K562 (cell line): Measurements from ENCODE around the gene ESPL1. TPM values are rescaled to one million over a fixed set of nuclear protein-coding genes. Genes with fewer than 3 reads are reported as not detected.

Source experiments
- ATAC-seq: fragments of 200-7000 bp; cut with Tn5 transposase; 3 replicates; pipeline ENCODE4 v1.9.1; 2020; ENCODE audit warnings: moderate library complexity
- BruUV-seq: library from RNA; stranded (reverse); fragments of 400-500 nt; replicated peaks from 2 replicates; lab custom pipeline; 2021; lab: Mats Ljungman, UMichigan
- CTCF ChIA-PET: fragments of 300-600 bp; formaldehyde crosslinking; extraction: SDS; loops from one replicate; lab custom pipeline; 2021; ENCODE audit warnings: low intra/inter-chr PET ratio; lab: Yijun Ruan, JAX
- POLR2A ChIA-PET: fragments of 300-600, 350-650 bp; sonication (Branson Sonifier 250); formaldehyde crosslinking; extraction: SDS; loops from one replicate; lab custom pipeline; 2021; ENCODE audit warnings: antibody characterized with exemption, inconsistent platforms; lab: Yijun Ruan, JAX
- DNase-seq, 4 experiments: peaks; one replicate each; pipeline versions ENCODE4 v3.0.0 to v3.0.0-alpha.2; 2011 to 2018; ENCODE audit warnings: low spot score in 3 of 4, mixed read lengths in 3 of 4; ENCODE audit errors: extremely low read depth in 1 of 4
- FAIRE-seq: peaks from 2 replicates; lab custom pipeline; 2011; peaks lifted over from hg19 to GRCh38; lab: Jason Lieb, UNC
- H2AFZ ChIP-seq: 2 replicates; pipeline ENCODE4 v1.6.0; 2011; ENCODE audit warnings: low read depth, low read length, control low read depth, inconsistent platforms
- H3K27ac ChIP-seq: fragments of 200-600 bp; 3 replicates; pipeline ENCODE4 v1.8.0; 2011; ENCODE audit warnings: low read depth, mild to moderate bottlenecking, control low read depth, inconsistent platforms, low read length, moderate library complexity, mixed read lengths; ENCODE audit errors: extremely low read depth
- H3K27me3 ChIP-seq, 2 experiments: fragments of 300-600 bp in 1 of 2; 2 replicates in 1 of 2; 3 replicates in 1 of 2; pipeline versions ENCODE4 v1.6.0 to v1.8.0; 2011; ENCODE audit warnings: inconsistent platforms in 2 of 2, low read length in 2 of 2, mild to moderate bottlenecking in 1 of 2, mixed read lengths in 1 of 2, moderate library complexity in 1 of 2; ENCODE audit not compliant: control insufficient read depth in 2 of 2, insufficient read depth in 2 of 2
- H3K36me3 ChIP-seq: fragments of 300-600 bp; 3 replicates; pipeline ENCODE4 v1.8.0; 2011; ENCODE audit warnings: mild to moderate bottlenecking, low read length, inconsistent platforms; ENCODE audit not compliant: control insufficient read depth, insufficient read depth
- H3K4me1 ChIP-seq, 2 experiments: fragments of 200-600 bp in 1 of 2; replicated peaks in 1 of 2; 2 replicates in 1 of 2; 3 replicates in 1 of 2; pipeline versions ENCODE4 v1.5.1 to v1.8.0; 2011; ENCODE audit warnings: inconsistent platforms in 2 of 2, low read length in 2 of 2, mild to moderate bottlenecking in 1 of 2, mixed read lengths in 1 of 2, moderate library complexity in 1 of 2; ENCODE audit not compliant: control insufficient read depth in 2 of 2, insufficient read depth in 2 of 2
- H3K4me2 ChIP-seq: 2 replicates; pipeline ENCODE4 v1.6.1; 2011; ENCODE audit warnings: low read length, control low read depth, inconsistent platforms, mixed read lengths; ENCODE audit not compliant: insufficient read depth
- H3K4me3 ChIP-seq: fragments of 200-600 bp; sonication (generic), shearing (Covaris generic); 2 replicates; pipeline ENCODE4 v1.5.1; 2016; ENCODE audit warnings: control low read depth, inconsistent platforms
- H3K79me2 ChIP-seq: fragments of 200-600 bp; 3 replicates; pipeline ENCODE4 v1.8.0; 2011; ENCODE audit warnings: low read length, inconsistent platforms; ENCODE audit not compliant: control insufficient read depth, insufficient read depth
- H3K9ac ChIP-seq, 2 experiments: 2 replicates each; pipeline versions ENCODE4 v1.6.0 to v1.6.1; 2011; ENCODE audit warnings: low read depth in 2 of 2, low read length in 2 of 2, control low read depth in 1 of 2, inconsistent platforms in 1 of 2, mild to moderate bottlenecking in 1 of 2, mixed read lengths in 1 of 2; ENCODE audit not compliant: insufficient read depth in 1 of 2
- H3K9me1 ChIP-seq: one replicate; pipeline ENCODE4 v1.6.0; 2011; ENCODE audit warnings: inconsistent platforms, mild to moderate bottlenecking, low read length, moderate library complexity; ENCODE audit not compliant: control insufficient read depth, insufficient read depth
- H3K9me3 ChIP-seq: replicated peaks from 2 replicates; pipeline ENCODE4 v1.5.1; 2011; ENCODE audit warnings: low read depth, low read length, inconsistent platforms; ENCODE audit not compliant: control insufficient read depth, insufficient read depth
- H4K20me1 ChIP-seq: replicated peaks from 2 replicates; pipeline ENCODE4 v1.6.1; 2011; ENCODE audit warnings: low read length, inconsistent platforms, mixed read lengths; ENCODE audit not compliant: control insufficient read depth, insufficient read depth
- ADNP ChIP-seq: fragments of 200-800 bp; sonication (Bioruptor generic); IDR thresholded peaks from 2 replicates; pipeline ENCODE4 v1.6.1; 2016; ENCODE audit warnings: missing genetic modification characterization, missing compliant biosample characterization
- BHLHE40 ChIP-seq: IDR thresholded peaks from 2 replicates; pipeline ENCODE4 v1.6.1; 2011; ENCODE audit warnings: low read length, improper control_type of control experiment
- CTCFL ChIP-seq: IDR thresholded peaks from 2 replicates; pipeline ENCODE4 v1.6.1; 2011; ENCODE audit warnings: borderline replicate concordance, low read depth, mild to moderate bottlenecking, moderate library complexity, low read length; ENCODE audit not compliant: insufficient read depth, poor library complexity, severe bottlenecking
- E2F1 ChIP-seq: sonication (generic); formaldehyde crosslinking; IDR thresholded peaks from 2 replicates; pipeline ENCODE4 v1.8.1; 2023; ENCODE audit warnings: mild to moderate bottlenecking, missing genetic modification reagents, moderate library complexity
- FOXK2 ChIP-seq, 2 experiments: fragments of 450-650 bp; IDR thresholded peaks in 1 of 2; conservative IDR thresholded peaks in 1 of 2; 2 replicates each; pipeline ENCODE4 v1.6.1; 2016; ENCODE audit warnings: low read depth in 2 of 2, mild to moderate bottlenecking in 1 of 2
- FOXP1 ChIP-seq: sonication (generic); formaldehyde crosslinking; IDR thresholded peaks from 2 replicates; pipeline ENCODE4 v1.8.0; 2022; ENCODE audit warnings: mild to moderate bottlenecking, missing genetic modification reagents
- HES1 ChIP-seq: fragments of 450-650 bp; IDR thresholded peaks from 2 replicates; pipeline ENCODE4 v1.6.1; 2016; ENCODE audit warnings: low read depth, mild to moderate bottlenecking, moderate library complexity
- PHF8 ChIP-seq: fragments of 200-600 bp; sonication (generic); IDR thresholded peaks from 2 replicates; pipeline ENCODE4 v1.6.1; 2012; ENCODE audit warnings: mixed run types, mild to moderate bottlenecking, inconsistent platforms, low read length, moderate library complexity, borderline replicate concordance
- RHOXF2B ChIP-seq: fragments of 250-450 bp; sonication (Bioruptor Pico); conservative IDR thresholded peaks from 2 replicates; pipeline ENCODE4 v1.5.1; 2021
- TBL1XR1 ChIP-seq, 2 experiments: IDR thresholded peaks; 2 replicates each; pipeline ENCODE4 v1.6.1; 2012; ENCODE audit warnings: improper control_type of control experiment in 2 of 2, low read length in 2 of 2, mild to moderate bottlenecking in 1 of 2
- TCF7L2 ChIP-seq: fragments of 150-350 bp; IDR thresholded peaks from 2 replicates; pipeline ENCODE4 v1.6.1; 2016; ENCODE audit warnings: low read depth, mild to moderate bottlenecking, low read length, moderate library complexity
- ZNF512 ChIP-seq: IDR thresholded peaks from 2 replicates; pipeline ENCODE4 v1.6.1; 2016; ENCODE audit warnings: missing genetic modification characterization, missing compliant biosample characterization
- ZNF561 ChIP-seq: fragments of 450-650 bp; formaldehyde crosslinking; conservative IDR thresholded peaks from 2 replicates; pipeline ENCODE4 v1.4.0; 2020; ENCODE audit warnings: mild to moderate bottlenecking, moderate library complexity
- ZNF75A ChIP-seq: fragments of 450-650 bp; formaldehyde crosslinking; IDR thresholded peaks from 2 replicates; pipeline ENCODE4 v1.4.0; 2020; ENCODE audit warnings: mild to moderate bottlenecking
- ZNF764 ChIP-seq: fragments of 250-450 bp; sonication (Bioruptor Pico); IDR thresholded peaks from 2 replicates; pipeline ENCODE4 v1.4.0; 2020; ENCODE audit warnings: low read depth, mild to moderate bottlenecking, moderate library complexity
- WGBS: fragments of 100-300 bp; shearing (Covaris generic); methylation state at CpG from one replicate; pipeline ENCODE4 v1.1.6; 2016; ENCODE audit warnings: low coverage, mixed read lengths; ENCODE audit not compliant: insufficient coverage; ENCODE audit errors: missing lambda C conversion rate; 5-methylcytosine and 5-hydroxymethylcytosine counted together
- in situ Hi-C: fragments of 300-500 bp; cut with MboI; formaldehyde crosslinking; loops from 4 replicates; pipeline ENCODE4 v1.15.0; 2018; ENCODE audit warnings: inconsistent platforms, mixed read lengths
- intact Hi-C: fragments of 100-400 bp; cut with micrococcal nuclease; formaldehyde crosslinking; loops from 2 replicates; pipeline ENCODE4 v1.14.2; 2022
- polyA plus RNA-seq, 8 experiments: library from polyadenylated mRNA; depleted of rRNA in 4 of 8; stranded (reverse) in 5 of 8; unstranded in 3 of 8; fragments of >200 nt; fragmentation: Nextera tagmentation in 2 of 8; fragmentation: Illumina TruSeq in 1 of 8; extraction: Ambion mirVana in 2 of 8; extraction: Trizol in 1 of 8; gene quantifications; 2 replicates each; pipeline versions ENCODE4 v1.2.1 to v1.2.3, GENCODE V29; 2011 to 2014; ENCODE audit warnings: inconsistent platforms in 1 of 8, missing spikeins in 1 of 8
- total RNA-seq, 7 experiments: library from RNA; depleted of rRNA in 6 of 7; stranded (reverse); fragments of >200 nt in 6 of 7; fragmentation: Illumina TruSeq in 2 of 7; extraction: Trizol in 2 of 7; gene quantifications; 2 replicates each; pipeline versions ENCODE4 v1.2.1 to v1.2.3, GENCODE V29; 2011 to 2021; ENCODE audit warnings: low replicate concordance in 1 of 7

The ESPL1 gene
- total and polyA plus RNA-seq, 9 of the 15 experiments (the other 6 are each of a cell fraction or from before 2014, with no cell fraction given), result 1.2 to 55.0 (median 18.7) TPM

- in situ Hi-C loops, result no loop called here
- peaks cover 49 to 79% of the 10 kb centered on the region in 2 experiments for H3K4me1 ChIP-seq
- H3K27me3 ChIP-seq, result no peaks in the 10 kb centered on the region
- ChIA-PET CTCF (no interaction called here), POLR2A (interaction anchor here (0.6 to 2.2 kb wide), 4 partner anchors 12 to 69 kb away, joined by 3 to 6 read pairs (median 4); partner anchors contain the start of genes CSAD and ZNF740)
- no peaks in the 10 kb centered on the region for H3K9me3 ChIP-seq
- H3K79me2 ChIP-seq, result peaks cover 24% of the 10 kb centered on the region
- H2AFZ ChIP-seq, result peak overlapping the region; percentile 94
- intact Hi-C loops, result loop anchor here (1.0 to 2.0 kb wide), 3 partner anchors 30 to 47 kb away; partner anchors contain the start of genes CSAD, ESPL1 and ZNF740
- DNase-seq (peak; percentile 75 to 86 (median 82)), FAIRE-seq (no peak), ATAC-seq (peak; percentile 71)
- peak overlapping the region; percentile 88 to 89 for H3K9ac ChIP-seq
- H3K4me2 ChIP-seq, result peak overlapping the region; percentile 99
- 2% methylated on average over 37 of the region's 72 CpGs for WGBS
- no peaks in the 10 kb centered on the region for H3K9me1 ChIP-seq
- BruUV-seq, result no TSS peak
- H3K27ac ChIP-seq, result peak overlapping the region; percentile 99
- no peaks in the 10 kb centered on the region for H3K36me3 ChIP-seq
- H3K4me3 ChIP-seq, result peak overlapping the region; percentile 64
- H4K20me1 ChIP-seq, result no peaks in the 10 kb centered on the region
- TF ChIP-seq TBL1XR1 (IDR thresholded peaks at IDR 0.05; ENCODE audit: low read length in 2 of 2), result no peak
- no peak for TF ChIP-seq E2F1 (CRISPR knock-in tag)
- peak; percentile 21 for TF ChIP-seq CTCFL
- no peak for TF ChIP-seq TCF7L2
- TF ChIP-seq BHLHE40, result no peak
- TF ChIP-seq FOXK2 (conservative IDR thresholded peaks at IDR 0.05 in 1 of 2, IDR thresholded peaks at IDR 0.05 in 1 of 2; ENCODE audit: low read depth in 2 of 2), result no peak
- no peak; the same call in 1 of the 2 replicates for TF ChIP-seq ZNF75A (CRISPR knock-in tag)
- TF ChIP-seq ADNP (tag), result no peak
- no peak for TF ChIP-seq ZNF764 (CRISPR knock-in tag)
- no peak for TF ChIP-seq ZNF512 (tag)
- no peak for TF ChIP-seq ZNF561 (CRISPR knock-in tag)
- no peak for TF ChIP-seq HES1
- peak; percentile 76 for TF ChIP-seq PHF8
- TF ChIP-seq FOXP1 (CRISPR knock-in tag), result 0 out of 2 replicates have a peak, but pooled peaks have one; percentile 30
- TF ChIP-seq RHOXF2B, result no peak
Observed at GRCh38 chr12:53221203-53222080, 46.7 kb upstream of the ESPL1 start.
